RWPE2 (cell line): Measurements from ENCODE around the gene ZNF597.

ENCODE experiments used
- ATAC-seq: fragments of 200-7000 bp; cut with Tn5 transposase; 3 replicates; pipeline ENCODE4 v1.9.1; 2021; ENCODE audit warnings: low read depth
- DNase-seq: peaks from one replicate; pipeline ENCODE4 v3.0.0-alpha.2; 2020; ENCODE audit warnings: low spot score
- H3K27ac ChIP-seq: fragments of 450-650 bp; 2 replicates; pipeline ENCODE4 v1.5.1; 2017; ENCODE audit warnings: mild to moderate bottlenecking; ENCODE audit not compliant: poor library complexity, severe bottlenecking
- H3K27me3 ChIP-seq: fragments of 250-450 bp; sonication (Bioruptor Pico); 2 replicates; pipeline ENCODE4 v1.5.1; 2021; ENCODE audit warnings: mild to moderate bottlenecking, moderate library complexity; ENCODE audit not compliant: insufficient read depth, poor library complexity, severe bottlenecking
- H3K36me3 ChIP-seq: fragments of 250-450 bp; sonication (Bioruptor Pico); 2 replicates; pipeline ENCODE4 v1.5.1; 2020; ENCODE audit warnings: low read depth, mild to moderate bottlenecking, moderate library complexity
- H3K4me1 ChIP-seq: fragments of 250-450 bp; sonication (Bioruptor Pico); 2 replicates; pipeline ENCODE4 v1.5.1; 2021; ENCODE audit warnings: mild to moderate bottlenecking, moderate library complexity; ENCODE audit not compliant: insufficient read depth, poor library complexity, severe bottlenecking
- H3K4me3 ChIP-seq: fragments of 250-450 bp; sonication (Bioruptor Pico); 2 replicates; pipeline ENCODE4 v1.5.1; 2021; ENCODE audit warnings: mild to moderate bottlenecking, moderate library complexity; ENCODE audit not compliant: severe bottlenecking
- H3K9me3 ChIP-seq: fragments of 250-450 bp; sonication (Bioruptor Pico); 2 replicates; pipeline ENCODE4 v1.5.1; 2021; ENCODE audit warnings: mild to moderate bottlenecking, moderate library complexity; ENCODE audit not compliant: severe bottlenecking
- TF ChIP-seq, protein P1 (sequence below): fragments of 450-650 bp; IDR thresholded peaks from one replicate; pipeline ENCODE4 v1.5.1; 2017; ENCODE audit warnings: mild to moderate bottlenecking, moderate library complexity; ENCODE audit not compliant: poor library complexity, severe bottlenecking

ZNF597 gene, protein sequence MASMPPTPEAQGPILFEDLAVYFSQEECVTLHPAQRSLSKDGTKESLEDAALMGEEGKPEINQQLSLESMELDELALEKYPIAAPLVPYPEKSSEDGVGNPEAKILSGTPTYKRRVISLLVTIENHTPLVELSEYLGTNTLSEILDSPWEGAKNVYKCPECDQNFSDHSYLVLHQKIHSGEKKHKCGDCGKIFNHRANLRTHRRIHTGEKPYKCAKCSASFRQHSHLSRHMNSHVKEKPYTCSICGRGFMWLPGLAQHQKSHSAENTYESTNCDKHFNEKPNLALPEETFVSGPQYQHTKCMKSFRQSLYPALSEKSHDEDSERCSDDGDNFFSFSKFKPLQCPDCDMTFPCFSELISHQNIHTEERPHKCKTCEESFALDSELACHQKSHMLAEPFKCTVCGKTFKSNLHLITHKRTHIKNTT

DNA sequence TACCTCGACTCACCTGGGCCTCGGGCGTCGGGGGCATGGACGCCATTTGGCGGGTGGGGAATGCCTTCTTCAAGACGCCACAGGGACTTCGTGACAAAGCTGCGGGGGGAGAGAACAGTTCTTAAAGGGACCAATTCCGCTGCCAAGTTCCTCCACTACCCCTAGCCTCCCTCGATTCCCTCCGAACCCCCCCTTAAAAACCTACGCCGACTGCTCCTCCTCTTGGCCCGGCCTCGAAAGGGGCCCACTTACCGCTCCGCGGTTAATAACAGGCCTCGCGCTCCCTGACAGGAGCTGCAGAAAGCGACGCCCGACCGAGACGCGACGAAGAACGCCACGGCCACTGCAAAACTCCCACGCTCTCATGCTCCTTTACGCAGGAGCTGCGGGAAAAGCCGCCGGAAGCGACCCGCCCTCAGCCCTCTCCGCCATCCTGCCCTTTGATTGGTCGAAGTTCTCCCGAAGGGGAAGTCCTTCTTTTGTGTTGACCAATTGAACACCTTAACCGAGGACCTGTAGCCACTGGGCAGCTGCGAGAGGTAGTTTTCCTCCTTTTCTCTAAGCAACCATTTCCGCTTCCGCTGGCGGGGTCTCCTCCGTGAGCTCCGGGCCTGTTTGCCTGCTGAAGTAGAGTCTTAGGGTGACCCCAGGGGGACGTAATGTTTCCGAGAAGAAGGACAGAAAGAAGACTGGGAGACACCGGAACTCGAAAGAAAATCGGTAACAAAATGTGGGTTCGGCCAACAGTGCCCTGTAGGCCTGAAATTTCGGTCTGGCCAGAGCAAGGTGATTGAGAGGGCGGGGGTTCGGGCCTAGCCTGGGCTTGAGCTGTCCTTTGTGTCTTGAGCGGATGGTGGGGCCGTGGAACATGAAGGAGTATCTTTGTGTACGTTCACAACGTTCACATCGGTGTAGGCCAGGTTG lies at the start of gene ZNF597, which contains the start of gene NAA60:
ZNF597 (minus strand) TSS at position 397 of the 924 bp plus-strand sequence; CDS start at position 46, 351 bp downstream.
NAA60 (plus strand) TSS at position 573 of the 924 bp plus-strand sequence. CDS start 32,548 bp downstream, outside the sequence.
- TF ChIP-seq, protein P1, sequence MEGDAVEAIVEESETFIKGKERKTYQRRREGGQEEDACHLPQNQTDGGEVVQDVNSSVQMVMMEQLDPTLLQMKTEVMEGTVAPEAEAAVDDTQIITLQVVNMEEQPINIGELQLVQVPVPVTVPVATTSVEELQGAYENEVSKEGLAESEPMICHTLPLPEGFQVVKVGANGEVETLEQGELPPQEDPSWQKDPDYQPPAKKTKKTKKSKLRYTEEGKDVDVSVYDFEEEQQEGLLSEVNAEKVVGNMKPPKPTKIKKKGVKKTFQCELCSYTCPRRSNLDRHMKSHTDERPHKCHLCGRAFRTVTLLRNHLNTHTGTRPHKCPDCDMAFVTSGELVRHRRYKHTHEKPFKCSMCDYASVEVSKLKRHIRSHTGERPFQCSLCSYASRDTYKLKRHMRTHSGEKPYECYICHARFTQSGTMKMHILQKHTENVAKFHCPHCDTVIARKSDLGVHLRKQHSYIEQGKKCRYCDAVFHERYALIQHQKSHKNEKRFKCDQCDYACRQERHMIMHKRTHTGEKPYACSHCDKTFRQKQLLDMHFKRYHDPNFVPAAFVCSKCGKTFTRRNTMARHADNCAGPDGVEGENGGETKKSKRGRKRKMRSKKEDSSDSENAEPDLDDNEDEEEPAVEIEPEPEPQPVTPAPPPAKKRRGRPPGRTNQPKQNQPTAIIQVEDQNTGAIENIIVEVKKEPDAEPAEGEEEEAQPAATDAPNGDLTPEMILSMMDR, result no peak
- H3K9me3 ChIP-seq, result no peaks in the 10 kb centered on the region
- H3K27ac ChIP-seq, result peak within 1 kb of the TSS; percentile 67
- H3K36me3 ChIP-seq, result peaks cover 23% of the 10 kb centered on the region
- ATAC-seq (peak; percentile 97), DNase-seq (peak; percentile 86)
- H3K4me3 ChIP-seq, result peak within 1 kb of the TSS; percentile 50
- H3K4me1 ChIP-seq, result no peaks in the 10 kb centered on the region
- H3K27me3 ChIP-seq, result no peaks in the 10 kb centered on the region

DNA sequence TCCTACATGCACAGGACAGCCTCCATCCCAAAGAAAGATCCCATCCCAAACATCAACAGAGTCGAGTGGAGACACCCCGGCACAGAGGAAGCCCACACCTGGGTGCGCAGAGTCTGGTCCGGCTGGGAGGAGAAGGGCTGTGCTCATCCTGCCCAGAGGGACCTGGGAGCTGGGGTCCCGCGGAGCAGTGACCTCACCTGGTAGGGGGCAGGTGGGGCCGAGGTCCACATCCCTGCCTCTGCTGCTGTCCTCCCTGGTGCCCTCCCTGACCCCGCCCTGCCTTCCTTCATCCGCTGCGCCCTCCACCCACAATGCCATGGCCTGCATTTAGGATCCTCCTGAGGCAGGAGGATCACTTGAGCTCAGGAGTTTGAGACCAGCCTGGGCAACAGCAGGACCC lies 49.1 kb upstream of the ZNF597 start:
- DNase-seq, result peak; percentile 29
- Histone ChIP-seq H3K27me3 (no peaks in the 10 kb centered on the region), H3K36me3 (no peaks in the 10 kb centered on the region), H3K4me1 (no peaks in the 10 kb centered on the region), H3K4me3 (no peak overlapping the region), H3K9me3 (no peaks in the 10 kb centered on the region), H3K27ac (no peak overlapping the region)
- TF ChIP-seq, protein P1, result no peak
- no peak for ATAC-seq

DNA sequence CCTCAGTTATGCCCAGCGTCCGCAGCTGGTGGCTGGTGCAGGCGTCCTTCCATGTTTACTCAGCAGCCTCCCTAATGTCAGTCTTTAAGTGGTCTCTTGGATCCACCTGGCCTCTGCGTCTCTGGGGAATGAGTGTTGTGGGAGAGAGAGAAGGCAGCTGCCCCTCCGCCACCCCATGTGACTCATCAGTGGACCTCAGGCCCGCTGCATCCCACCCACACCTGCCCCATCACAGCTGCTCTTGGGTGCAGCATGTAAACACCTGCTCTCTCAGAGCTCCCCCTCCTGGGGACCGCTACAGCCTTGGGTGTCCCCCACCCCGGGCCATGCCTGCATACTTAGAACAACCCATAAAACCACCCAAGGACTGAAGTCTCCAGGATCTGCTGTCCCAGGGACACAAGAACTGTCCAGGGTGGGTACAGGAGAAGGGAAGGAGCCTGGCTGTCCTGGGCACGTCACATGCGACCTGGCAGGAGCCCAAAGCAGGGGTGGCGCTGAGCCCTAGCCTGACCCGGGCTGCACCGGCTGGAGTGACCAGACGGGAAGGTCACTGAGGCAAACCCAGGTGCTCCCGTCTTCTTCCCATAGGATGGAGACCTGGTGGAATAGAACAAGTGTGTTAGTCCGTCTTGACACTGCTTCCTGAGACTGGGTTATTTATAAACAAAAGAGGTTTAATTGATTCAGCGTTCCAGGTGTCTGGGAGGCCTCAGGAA lies 47.8 kb upstream of the ZNF597 start:
- H3K4me3 ChIP-seq, result no peak overlapping the region
- H3K27me3 ChIP-seq, result no peaks in the 10 kb centered on the region
- no peaks in the 10 kb centered on the region for H3K9me3 ChIP-seq
- H3K36me3 ChIP-seq, result no peaks in the 10 kb centered on the region
- ATAC-seq (no peak), DNase-seq (peak; percentile 52)
- TF ChIP-seq, protein P1, result no peak
- H3K27ac ChIP-seq, result no peak overlapping the region
- H3K4me1 ChIP-seq, result no peaks in the 10 kb centered on the region

DNA sequence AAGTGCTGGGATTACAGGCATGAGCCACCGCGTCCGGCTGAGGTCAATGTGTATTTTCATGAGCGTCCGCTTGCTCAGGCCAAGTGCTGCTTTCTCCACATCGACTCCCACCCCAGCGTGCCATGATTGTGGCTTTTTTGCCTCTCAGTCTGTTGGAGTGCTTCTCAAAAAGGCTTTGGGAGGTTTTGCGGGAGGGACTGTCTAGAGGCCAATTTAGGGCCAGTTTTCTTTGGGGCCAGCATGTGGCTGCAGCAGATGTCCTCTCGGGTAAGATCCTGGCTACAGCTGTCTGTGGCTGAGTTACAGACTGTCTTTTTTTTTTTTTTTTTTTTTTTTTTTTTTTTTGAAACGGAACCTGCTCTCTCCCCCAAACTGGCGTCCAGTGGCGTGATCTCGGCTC lies 45.5 kb upstream of the ZNF597 start:
- Histone ChIP-seq H3K27ac (no peak overlapping the region), H3K4me1 (no peaks in the 10 kb centered on the region), H3K27me3 (no peaks in the 10 kb centered on the region), H3K36me3 (peaks cover 5% of the 10 kb centered on the region), H3K4me3 (no peak overlapping the region), H3K9me3 (no peaks in the 10 kb centered on the region)
- ATAC-seq (no peak), DNase-seq (no peak)
- TF ChIP-seq, protein P1, result no peak
